DMS 273 treated with DMSO at 0.1 percent for 48 hours (cell line): Measurements from ENCODE around the gene PDCD10.

Source experiments
- DNase-seq: peaks from one replicate; lab custom pipeline; 2025; lab: John Stamatoyannopoulos, UW

The PDCD10 gene

GRCh38 chr3:167735233-167736138 lies 794 bp upstream of the PDCD10 start, which contains the start of gene SERPINI1:
Gene SERPINI1 (plus strand): TSS chr3:167735721. CDS start chr3:167789129, 53,408 bp downstream.
- peak; percentile 97 for DNase-seq

GRCh38 chr3:167733961-167734497 lies 663 bp downstream of the PDCD10 start:
- DNase-seq: no peak

GRCh38 chr3:167732313-167733065 lies 2.2 kb downstream of the PDCD10 start:
- no peak for DNase-seq

GRCh38 chr3:167731393-167731792 lies 3.3 kb downstream of the PDCD10 start:
- no peak for DNase-seq

GRCh38 chr3:167729591-167729990 lies 5.1 kb downstream of the PDCD10 start:
- no peak for DNase-seq

GRCh38 chr3:167728632-167729323 lies 5.9 kb downstream of the PDCD10 start:
- no peak for DNase-seq

- DNase-seq: no peak
Observed at GRCh38 chr3:167728176-167728575, 6.5 kb downstream of the PDCD10 start.

- no peak for DNase-seq
Observed at GRCh38 chr3:167723872-167724271, 10.8 kb downstream of the PDCD10 start.

- DNase-seq: no peak
Observed at GRCh38 chr3:167723025-167723512, 11.6 kb downstream of the PDCD10 start.

GRCh38 chr3:167718582-167718981 lies 16.1 kb downstream of the PDCD10 start:
- DNase-seq: no peak

GRCh38 chr3:167716920-167717319 lies 17.8 kb downstream of the PDCD10 start:
- DNase-seq: no peak

- DNase-seq: no peak
Observed at GRCh38 chr3:167714871-167715270, 19.8 kb downstream of the PDCD10 start.

- no peak for DNase-seq
Observed at GRCh38 chr3:167712445-167712844, 22.2 kb downstream of the PDCD10 start.

- DNase-seq: no peak
Observed at GRCh38 chr3:167711439-167711838, 23.3 kb downstream of the PDCD10 start.

- DNase-seq: no peak
Observed at GRCh38 chr3:167710552-167710951, 24.1 kb downstream of the PDCD10 start.

- DNase-seq: no peak
Observed at GRCh38 chr3:167709690-167710089, 25.0 kb downstream of the PDCD10 start.

GRCh38 chr3:167705840-167706239 lies 28.9 kb downstream of the PDCD10 start:
- no peak for DNase-seq

- DNase-seq: no peak
Observed at GRCh38 chr3:167700926-167701325, 33.8 kb downstream of the PDCD10 start.

- DNase-seq: no peak
Observed at GRCh38 chr3:167700046-167700445, 34.6 kb downstream of the PDCD10 start.

- DNase-seq: no peak
Observed at GRCh38 chr3:167694121-167694520, 40.6 kb downstream of the PDCD10 start.

- DNase-seq: no peak
Observed at GRCh38 chr3:167691366-167691765, 43.3 kb downstream of the PDCD10 start.
